GM20000 (cell line): ENCODE results near the gene CNTLN.
"Not testable (repeated sequence)": the region's sequence is repeated elsewhere in the genome, so short reads cannot be mapped to it uniquely, and the experiment has no call there.

Experiments
- DNase-seq: peaks from one replicate; pipeline ENCODE4 v3.0.0; 2012; ENCODE audit warnings: low spot score
- TF ChIP-seq, protein P1 (sequence below): IDR thresholded peaks from 2 replicates; pipeline ENCODE4 v1.5.1; 2012; ENCODE audit warnings: mild to moderate bottlenecking, control low read depth; ENCODE audit errors: extremely low read depth, missing control alignments

The CNTLN gene

DNA sequence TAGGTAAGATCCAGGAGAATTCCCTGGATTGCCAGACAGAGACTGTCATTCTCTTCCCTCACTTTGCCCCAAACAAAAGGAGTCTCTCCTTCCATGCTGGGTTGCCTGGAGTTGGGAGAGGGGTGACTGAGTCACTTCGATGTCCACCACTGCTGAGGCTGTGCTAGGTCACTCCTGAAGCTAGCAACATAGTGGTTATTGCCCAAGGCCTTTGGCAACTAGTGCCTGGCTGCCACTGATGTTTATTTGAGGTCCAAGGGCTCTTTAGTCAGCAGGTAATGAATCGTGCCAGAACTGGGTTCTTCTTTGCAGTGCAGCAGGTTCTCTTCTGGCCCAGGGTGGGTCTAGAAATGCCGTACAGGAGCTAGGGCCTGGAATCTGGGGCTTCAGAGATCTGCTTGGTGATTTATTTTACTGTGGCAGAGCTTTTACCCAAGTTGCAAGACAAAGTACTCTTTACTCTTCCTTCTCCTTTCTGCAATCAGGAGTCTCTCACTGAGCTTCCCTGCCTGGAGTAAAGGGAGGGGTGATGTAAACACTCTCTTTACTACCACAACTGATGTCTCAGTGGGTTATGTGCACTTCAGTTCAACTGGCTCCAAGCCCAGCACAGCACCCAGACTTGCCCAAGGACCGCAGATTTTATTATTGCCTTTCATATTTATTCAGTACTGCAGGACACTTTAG is 288.3 kb downstream of the CNTLN start:
- no peak for DNase-seq
- TF ChIP-seq, protein P1, sequence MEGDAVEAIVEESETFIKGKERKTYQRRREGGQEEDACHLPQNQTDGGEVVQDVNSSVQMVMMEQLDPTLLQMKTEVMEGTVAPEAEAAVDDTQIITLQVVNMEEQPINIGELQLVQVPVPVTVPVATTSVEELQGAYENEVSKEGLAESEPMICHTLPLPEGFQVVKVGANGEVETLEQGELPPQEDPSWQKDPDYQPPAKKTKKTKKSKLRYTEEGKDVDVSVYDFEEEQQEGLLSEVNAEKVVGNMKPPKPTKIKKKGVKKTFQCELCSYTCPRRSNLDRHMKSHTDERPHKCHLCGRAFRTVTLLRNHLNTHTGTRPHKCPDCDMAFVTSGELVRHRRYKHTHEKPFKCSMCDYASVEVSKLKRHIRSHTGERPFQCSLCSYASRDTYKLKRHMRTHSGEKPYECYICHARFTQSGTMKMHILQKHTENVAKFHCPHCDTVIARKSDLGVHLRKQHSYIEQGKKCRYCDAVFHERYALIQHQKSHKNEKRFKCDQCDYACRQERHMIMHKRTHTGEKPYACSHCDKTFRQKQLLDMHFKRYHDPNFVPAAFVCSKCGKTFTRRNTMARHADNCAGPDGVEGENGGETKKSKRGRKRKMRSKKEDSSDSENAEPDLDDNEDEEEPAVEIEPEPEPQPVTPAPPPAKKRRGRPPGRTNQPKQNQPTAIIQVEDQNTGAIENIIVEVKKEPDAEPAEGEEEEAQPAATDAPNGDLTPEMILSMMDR, result no peak

DNA sequence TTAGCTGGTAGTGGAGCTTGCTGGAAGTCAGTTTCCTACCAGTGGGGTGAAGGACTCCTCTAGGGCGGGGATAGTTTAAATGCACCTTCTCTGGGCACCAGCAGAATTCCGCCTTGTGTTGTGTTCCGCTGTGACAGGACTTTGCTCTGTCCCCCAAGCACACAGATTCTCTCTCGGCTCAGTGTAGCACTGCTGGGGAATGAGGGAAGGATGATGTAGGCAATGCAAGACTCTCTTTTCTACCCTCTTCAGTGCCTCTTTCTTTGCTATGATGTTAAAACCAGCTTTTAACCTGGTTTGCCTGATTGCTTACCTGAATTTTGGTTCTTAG is 288.8 kb downstream of the CNTLN start:
- TF ChIP-seq, protein P1, result no peak
- no peak for DNase-seq

DNA sequence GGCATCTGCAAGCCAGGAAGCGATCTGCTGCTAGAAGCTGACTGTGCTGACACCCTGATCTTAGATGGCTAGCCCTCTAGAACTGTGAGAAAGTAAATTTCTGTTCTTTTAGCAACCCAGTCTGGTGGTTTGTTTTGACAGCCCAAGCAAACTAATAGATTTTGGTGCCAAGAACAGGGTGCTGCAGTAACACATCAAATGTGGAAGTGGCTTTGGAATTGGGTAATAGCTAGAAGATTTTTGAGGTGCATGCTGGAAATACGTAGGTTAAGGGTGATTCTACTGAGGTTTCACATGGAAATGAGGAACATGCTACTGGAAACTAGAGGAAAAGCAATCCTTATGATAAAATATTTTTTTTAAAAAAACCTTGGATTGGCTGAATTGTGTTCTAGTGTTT is 290.5 kb downstream of the CNTLN start:
- TF ChIP-seq, protein P1, result no peak
- DNase-seq, result no peak

DNA sequence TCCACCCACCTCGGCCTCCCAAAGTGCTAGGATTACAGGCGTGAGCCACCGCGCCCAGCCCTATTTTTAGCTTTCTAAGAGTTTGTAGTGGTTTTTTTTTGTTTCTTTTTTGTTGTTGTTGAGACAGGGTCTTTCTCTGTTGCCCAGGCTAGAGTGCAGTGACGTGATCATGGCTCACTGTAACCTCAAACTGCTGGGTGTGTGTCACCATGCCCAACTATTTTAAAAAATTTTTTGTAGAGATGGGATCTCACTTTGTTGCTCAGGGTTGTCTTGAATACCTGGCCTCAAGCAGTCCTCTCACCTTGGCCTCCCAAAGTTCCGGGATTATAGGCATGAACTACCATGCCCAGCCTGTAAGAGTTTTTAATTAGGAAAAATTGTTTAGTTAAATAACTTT is 298.7 kb downstream of the CNTLN start:
- DNase-seq, result no peak
- TF ChIP-seq, protein P1, result no peak

DNA sequence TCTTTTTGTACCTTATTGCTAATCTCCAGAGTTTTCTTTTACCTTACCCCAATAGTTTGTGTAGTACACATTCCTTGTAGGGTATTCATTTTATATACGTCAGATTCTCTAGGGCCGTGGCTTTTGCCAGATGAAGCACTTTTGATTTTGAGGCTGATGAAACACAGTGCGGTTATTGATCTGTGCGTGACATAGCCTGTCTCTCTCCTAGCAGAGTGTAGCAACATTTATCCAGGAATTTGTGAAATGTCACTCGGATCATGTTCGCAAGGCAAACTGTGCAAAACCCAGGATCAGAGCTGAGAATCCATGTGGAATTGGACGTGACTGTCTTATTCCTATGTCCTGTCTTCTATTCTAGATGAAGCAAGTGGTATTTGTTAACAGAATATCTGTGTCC is 302.0 kb downstream of the CNTLN start:
- TF ChIP-seq, protein P1, result no peak
- no peak for DNase-seq

DNA sequence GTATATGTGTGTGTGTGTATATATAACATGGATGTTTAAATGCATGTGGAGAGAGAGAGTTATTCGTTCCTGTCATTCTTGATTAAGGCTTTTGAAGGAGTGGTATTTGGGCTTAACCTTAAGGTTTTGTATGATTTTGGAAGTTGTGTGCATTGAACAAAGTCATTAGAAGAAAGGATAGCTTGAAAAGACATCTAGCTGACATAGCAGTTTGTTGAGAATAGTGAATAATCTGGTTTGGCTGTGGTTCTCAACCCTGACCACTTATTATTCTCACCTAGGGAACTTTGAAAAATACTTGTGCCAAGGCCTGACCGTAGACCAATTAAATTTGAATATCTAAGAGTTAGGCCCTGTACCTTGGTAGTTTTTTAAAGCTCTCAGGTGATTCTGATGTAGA is 303.0 kb downstream of the CNTLN start:
- DNase-seq, result no peak
- TF ChIP-seq, protein P1, result no peak

DNA sequence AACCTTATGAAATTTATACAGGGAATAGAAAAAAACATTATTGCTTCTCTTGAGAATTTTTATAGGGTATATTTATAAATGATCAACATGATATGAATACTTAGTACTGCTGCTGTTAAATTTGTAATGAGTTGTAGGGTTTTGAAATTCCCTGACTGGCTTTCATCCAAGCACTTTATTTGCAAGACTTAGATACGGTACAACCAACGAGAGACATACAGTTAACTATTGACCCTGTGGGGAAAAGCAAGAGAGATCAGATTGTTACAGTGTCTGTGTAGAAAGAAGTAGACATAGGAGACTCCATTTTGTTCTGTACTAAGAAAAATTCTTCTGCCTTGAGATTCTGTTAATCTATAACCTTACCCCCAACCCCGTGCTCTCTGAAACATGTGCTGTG is 310.3 kb downstream of the CNTLN start:
- DNase-seq, result not testable (repeated sequence)

DNA sequence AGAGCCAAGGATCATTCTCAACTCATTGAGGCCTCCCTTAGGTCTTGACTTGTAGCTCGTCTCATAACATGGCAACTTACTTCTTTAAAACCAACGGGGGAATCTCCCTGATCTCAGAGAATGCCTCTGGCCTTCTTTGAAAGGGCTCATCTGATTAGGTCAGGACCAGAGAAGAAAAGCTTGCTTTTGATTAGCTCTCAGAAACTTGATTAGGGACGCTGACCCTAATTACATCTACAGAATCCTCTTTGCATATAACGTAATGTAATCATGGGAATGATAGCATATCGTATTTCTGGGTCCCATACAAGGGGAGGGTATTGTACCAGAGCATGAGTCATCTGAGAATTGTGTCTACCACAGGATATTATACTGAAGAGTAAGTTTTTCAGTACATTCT is 318.9 kb downstream of the CNTLN start:
- TF ChIP-seq, protein P1, result no peak
- DNase-seq, result no peak
